Esophagus squamous epithelium (tissue), 4 donors: Measurements from ENCODE around the gene CYREN.

ENCODE experiments used
- POLR2A ChIP-seq, 4 donors: fragments of 450-650 bp; IDR thresholded peaks; one replicate each; pipeline ENCODE4 v1.6.1; 2017; ENCODE audit warnings: antibody characterized with exemption in 4 of 4, mild to moderate bottlenecking in 4 of 4, moderate library complexity in 3 of 4
- TF ChIP-seq, protein P1 (sequence below), 6 experiments: fragments of 450-650 bp in 4 of 6; fragments of 200-600 bp in 2 of 6; sonication (generic) in 2 of 6; IDR thresholded peaks; one replicate each; pipeline ENCODE4 v1.5.1; 2016 to 2019; ENCODE audit warnings: antibody characterized with exemption in 6 of 6, mild to moderate bottlenecking in 4 of 6, moderate library complexity in 4 of 6

DNA sequence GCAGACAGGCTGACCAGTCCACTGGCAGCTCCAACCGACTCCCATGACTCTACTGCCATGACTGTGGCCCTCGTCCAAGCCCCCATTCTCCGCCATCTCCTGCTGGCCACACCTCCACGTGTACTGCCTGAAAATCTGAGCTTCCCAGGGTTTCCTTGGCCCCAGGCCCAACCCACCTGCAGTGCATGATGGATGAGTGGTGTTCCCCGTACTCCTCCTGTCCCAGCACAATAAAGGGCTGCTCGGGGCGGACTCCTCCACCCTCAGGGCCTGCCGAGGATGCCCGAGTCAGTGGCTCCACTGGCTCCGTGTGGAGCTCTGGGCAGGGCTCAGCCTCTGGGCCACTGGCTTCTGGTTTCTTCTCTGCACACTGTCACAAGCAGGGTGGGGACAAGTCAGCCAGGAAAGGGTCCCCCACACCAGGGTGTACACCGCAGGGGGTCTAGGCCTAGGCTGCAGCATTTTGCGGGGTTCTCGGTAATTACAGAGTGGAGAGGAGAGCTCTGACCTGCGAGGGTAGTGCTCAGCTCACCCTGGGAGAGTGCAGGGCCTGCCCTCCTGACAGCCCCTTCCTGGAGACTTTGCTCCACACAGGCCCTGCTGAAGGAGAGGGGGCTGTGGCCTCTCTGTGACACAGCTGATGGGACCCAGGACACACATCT is 25.6 kb upstream of the CYREN start:
- TF ChIP-seq, protein P1, sequence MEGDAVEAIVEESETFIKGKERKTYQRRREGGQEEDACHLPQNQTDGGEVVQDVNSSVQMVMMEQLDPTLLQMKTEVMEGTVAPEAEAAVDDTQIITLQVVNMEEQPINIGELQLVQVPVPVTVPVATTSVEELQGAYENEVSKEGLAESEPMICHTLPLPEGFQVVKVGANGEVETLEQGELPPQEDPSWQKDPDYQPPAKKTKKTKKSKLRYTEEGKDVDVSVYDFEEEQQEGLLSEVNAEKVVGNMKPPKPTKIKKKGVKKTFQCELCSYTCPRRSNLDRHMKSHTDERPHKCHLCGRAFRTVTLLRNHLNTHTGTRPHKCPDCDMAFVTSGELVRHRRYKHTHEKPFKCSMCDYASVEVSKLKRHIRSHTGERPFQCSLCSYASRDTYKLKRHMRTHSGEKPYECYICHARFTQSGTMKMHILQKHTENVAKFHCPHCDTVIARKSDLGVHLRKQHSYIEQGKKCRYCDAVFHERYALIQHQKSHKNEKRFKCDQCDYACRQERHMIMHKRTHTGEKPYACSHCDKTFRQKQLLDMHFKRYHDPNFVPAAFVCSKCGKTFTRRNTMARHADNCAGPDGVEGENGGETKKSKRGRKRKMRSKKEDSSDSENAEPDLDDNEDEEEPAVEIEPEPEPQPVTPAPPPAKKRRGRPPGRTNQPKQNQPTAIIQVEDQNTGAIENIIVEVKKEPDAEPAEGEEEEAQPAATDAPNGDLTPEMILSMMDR (IDR thresholded peaks at IDR 0.05): no peak
- no peak for TF ChIP-seq POLR2A (IDR thresholded peaks at IDR 0.05)
